Superior temporal gyrus (tissue), 1 donor: ENCODE measurements around the gene TMEM115.

Experiments used
- DNase-seq: peaks from one replicate; pipeline ENCODE4 v3.0.0-alpha.2; 2016; ENCODE audit errors: extremely low spot score

TMEM115 gene

GRCh38 chr3:50334339-50335075 is 24.8 kb downstream of the TMEM115 start:
- no peak for DNase-seq

- DNase-seq: no peak
These were observed 25.5 kb downstream of the TMEM115 start for GRCh38 chr3:50333744-50334328.

- no peak for DNase-seq
These were observed 27.9 kb downstream of the TMEM115 start for GRCh38 chr3:50331364-50331907.

- DNase-seq: no peak
These were observed 29.0 kb downstream of the TMEM115 start for GRCh38 chr3:50330330-50330729.

GRCh38 chr3:50327943-50328691 is 31.2 kb downstream of the TMEM115 start, which contains the start of gene TUSC2:
TSS of gene TUSC2 (minus strand) at chr3:50328223. CDS start at chr3:50328099, 124 bp downstream.
- peak; percentile 100 for DNase-seq

GRCh38 chr3:50327129-50327528 is 32.2 kb downstream of the TMEM115 start:
- DNase-seq: no peak

- DNase-seq: no peak
These were observed 33.2 kb downstream of the TMEM115 start for GRCh38 chr3:50326182-50326541.

GRCh38 chr3:50325497-50326181 is 33.7 kb downstream of the TMEM115 start:
- DNase-seq: no peak

- no peak for DNase-seq
These were observed 34.2 kb downstream of the TMEM115 start for GRCh38 chr3:50325113-50325480.

- peak; percentile 85 for DNase-seq
These were observed 34.8 kb downstream of the TMEM115 start for GRCh38 chr3:50324351-50325112.

GRCh38 chr3:50323614-50324199 is 35.6 kb downstream of the TMEM115 start:
- DNase-seq: no peak

GRCh38 chr3:50323092-50323600 is 36.2 kb downstream of the TMEM115 start:
- no peak for DNase-seq

- DNase-seq: no peak
These were observed 36.8 kb downstream of the TMEM115 start, which contains the start of gene HYAL2 for GRCh38 chr3:50322386-50323091. TSS of gene HYAL2 (minus strand) at chr3:50322745. CDS start at chr3:50320489, 2,256 bp downstream.

GRCh38 chr3:50322115-50322385 is 37.3 kb downstream of the TMEM115 start:
- DNase-seq: no peak

GRCh38 chr3:50321336-50322114 is 37.8 kb downstream of the TMEM115 start:
- DNase-seq: peak; percentile 90

- DNase-seq: peak; percentile 75
These were observed 38.4 kb downstream of the TMEM115 start for GRCh38 chr3:50320853-50321335.

- DNase-seq: no peak
These were observed 39.3 kb downstream of the TMEM115 start for GRCh38 chr3:50319894-50320625.

GRCh38 chr3:50319181-50319893 is 40.0 kb downstream of the TMEM115 start:
- DNase-seq: no peak
